K562 (cell line): ENCODE data around the gene THAP8. TPM values are rescaled to one million over a fixed set of nuclear protein-coding genes. Genes with fewer than 3 reads are reported as not detected.
A peak's percentile ranks its signal among the peaks of the same experiment; 100 is the strongest.

Source experiments
- ATAC-seq: fragments of 200-7000 bp; cut with Tn5 transposase; 3 replicates; pipeline ENCODE4 v1.9.1; 2020; ENCODE audit warnings: moderate library complexity
- BruUV-seq: library from RNA; stranded (reverse); fragments of 400-500 nt; replicated peaks from 2 replicates; lab custom pipeline; 2021; lab: Mats Ljungman, UMichigan
- CTCF ChIA-PET: fragments of 300-600 bp; formaldehyde crosslinking; extraction: SDS; loops from one replicate; lab custom pipeline; 2021; ENCODE audit warnings: low intra/inter-chr PET ratio; lab: Yijun Ruan, JAX
- POLR2A ChIA-PET: fragments of 300-600, 350-650 bp; sonication (Branson Sonifier 250); formaldehyde crosslinking; extraction: SDS; loops from one replicate; lab custom pipeline; 2021; ENCODE audit warnings: antibody characterized with exemption, inconsistent platforms; lab: Yijun Ruan, JAX
- DNase-seq, 4 experiments: peaks; one replicate each; pipeline versions ENCODE4 v3.0.0 to v3.0.0-alpha.2; 2011 to 2018; ENCODE audit warnings: low spot score in 3 of 4, mixed read lengths in 3 of 4; ENCODE audit errors: extremely low read depth in 1 of 4
- FAIRE-seq: peaks from 2 replicates; lab custom pipeline; 2011; peaks lifted over from hg19 to GRCh38; lab: Jason Lieb, UNC
- H2AFZ ChIP-seq: 2 replicates; pipeline ENCODE4 v1.6.0; 2011; ENCODE audit warnings: low read depth, low read length, control low read depth, inconsistent platforms
- H3K27ac ChIP-seq: fragments of 200-600 bp; 3 replicates; pipeline ENCODE4 v1.8.0; 2011; ENCODE audit warnings: low read depth, mild to moderate bottlenecking, control low read depth, inconsistent platforms, low read length, moderate library complexity, mixed read lengths; ENCODE audit errors: extremely low read depth
- H3K27me3 ChIP-seq, 2 experiments: fragments of 300-600 bp in 1 of 2; 2 replicates in 1 of 2; 3 replicates in 1 of 2; pipeline versions ENCODE4 v1.6.0 to v1.8.0; 2011; ENCODE audit warnings: inconsistent platforms in 2 of 2, low read length in 2 of 2, mild to moderate bottlenecking in 1 of 2, mixed read lengths in 1 of 2, moderate library complexity in 1 of 2; ENCODE audit not compliant: control insufficient read depth in 2 of 2, insufficient read depth in 2 of 2
- H3K36me3 ChIP-seq: fragments of 300-600 bp; 3 replicates; pipeline ENCODE4 v1.8.0; 2011; ENCODE audit warnings: mild to moderate bottlenecking, low read length, inconsistent platforms; ENCODE audit not compliant: control insufficient read depth, insufficient read depth
- H3K4me1 ChIP-seq, 2 experiments: fragments of 200-600 bp in 1 of 2; replicated peaks in 1 of 2; 2 replicates in 1 of 2; 3 replicates in 1 of 2; pipeline versions ENCODE4 v1.5.1 to v1.8.0; 2011; ENCODE audit warnings: inconsistent platforms in 2 of 2, low read length in 2 of 2, mild to moderate bottlenecking in 1 of 2, mixed read lengths in 1 of 2, moderate library complexity in 1 of 2; ENCODE audit not compliant: control insufficient read depth in 2 of 2, insufficient read depth in 2 of 2
- H3K4me2 ChIP-seq: 2 replicates; pipeline ENCODE4 v1.6.1; 2011; ENCODE audit warnings: low read length, control low read depth, inconsistent platforms, mixed read lengths; ENCODE audit not compliant: insufficient read depth
- H3K4me3 ChIP-seq: fragments of 200-600 bp; sonication (generic), shearing (Covaris generic); 2 replicates; pipeline ENCODE4 v1.5.1; 2016; ENCODE audit warnings: control low read depth, inconsistent platforms
- H3K79me2 ChIP-seq: fragments of 200-600 bp; 3 replicates; pipeline ENCODE4 v1.8.0; 2011; ENCODE audit warnings: low read length, inconsistent platforms; ENCODE audit not compliant: control insufficient read depth, insufficient read depth
- H3K9ac ChIP-seq, 2 experiments: 2 replicates each; pipeline versions ENCODE4 v1.6.0 to v1.6.1; 2011; ENCODE audit warnings: low read depth in 2 of 2, low read length in 2 of 2, control low read depth in 1 of 2, inconsistent platforms in 1 of 2, mild to moderate bottlenecking in 1 of 2, mixed read lengths in 1 of 2; ENCODE audit not compliant: insufficient read depth in 1 of 2
- H3K9me1 ChIP-seq: one replicate; pipeline ENCODE4 v1.6.0; 2011; ENCODE audit warnings: inconsistent platforms, mild to moderate bottlenecking, low read length, moderate library complexity; ENCODE audit not compliant: control insufficient read depth, insufficient read depth
- H3K9me3 ChIP-seq: replicated peaks from 2 replicates; pipeline ENCODE4 v1.5.1; 2011; ENCODE audit warnings: low read depth, low read length, inconsistent platforms; ENCODE audit not compliant: control insufficient read depth, insufficient read depth
- H4K20me1 ChIP-seq: replicated peaks from 2 replicates; pipeline ENCODE4 v1.6.1; 2011; ENCODE audit warnings: low read length, inconsistent platforms, mixed read lengths; ENCODE audit not compliant: control insufficient read depth, insufficient read depth
- DMBX1 ChIP-seq: fragments of 250-450 bp; sonication (Bioruptor Pico); IDR thresholded peaks from 2 replicates; pipeline ENCODE4 v1.8.0; 2022; ENCODE audit warnings: inconsistent platforms, mild to moderate bottlenecking, moderate library complexity, borderline replicate concordance
- HDAC2 ChIP-seq: fragments of 450-650 bp; IDR thresholded peaks from 2 replicates; pipeline ENCODE4 v1.6.1; 2016; ENCODE audit warnings: mild to moderate bottlenecking
- RCOR1 ChIP-seq, 2 experiments: IDR thresholded peaks; 2 replicates each; pipeline ENCODE4 v1.6.1; 2012; ENCODE audit warnings: low read depth in 2 of 2, low read length in 2 of 2, borderline replicate concordance in 1 of 2, improper control_type of control experiment in 1 of 2
- RUNX1 ChIP-seq: sonication (generic); IDR thresholded peaks from 2 replicates; pipeline ENCODE4 v1.6.1; 2016; ENCODE audit warnings: antibody characterized with exemption, low read depth
- SMAD4 ChIP-seq: fragments of 250-450 bp; sonication (Bioruptor Pico); conservative IDR thresholded peaks from 2 replicates; pipeline ENCODE4 v1.8.0; 2021; ENCODE audit warnings: inconsistent platforms, mild to moderate bottlenecking, moderate library complexity
- SMC3 ChIP-seq: conservative IDR thresholded peaks from 2 replicates; pipeline ENCODE4 v1.6.1; 2011; ENCODE audit warnings: low read depth, low read length, improper control_type of control experiment; ENCODE audit not compliant: insufficient read depth
- SNIP1 ChIP-seq: fragments of 450-650 bp; IDR thresholded peaks from 2 replicates; pipeline ENCODE4 v1.7.1; 2017; ENCODE audit warnings: low read depth, mild to moderate bottlenecking
- SUPT5H ChIP-seq: fragments of 450-650 bp; IDR thresholded peaks from 2 replicates; pipeline ENCODE4 v1.6.1; 2016
- TAF7 ChIP-seq: fragments of 450-650 bp; IDR thresholded peaks from 2 replicates; pipeline ENCODE4 v1.6.1; 2016; ENCODE audit warnings: missing genetic modification characterization, missing compliant biosample characterization
- TEAD2 ChIP-seq: fragments of 450-650 bp; IDR thresholded peaks from 2 replicates; pipeline ENCODE4 v1.6.1; 2016; ENCODE audit warnings: missing genetic modification characterization, control low read depth, missing compliant biosample characterization
- XRCC4 ChIP-seq: IDR thresholded peaks from one replicate; pipeline ENCODE4 v1.6.1; 2011; ENCODE audit not compliant: insufficient read depth, insufficient read length; ENCODE audit errors: extremely low read depth
- ZNF41 ChIP-seq: fragments of 250-450 bp; sonication (Bioruptor Pico); conservative IDR thresholded peaks from 2 replicates; pipeline ENCODE4 v1.4.0; 2020; ENCODE audit warnings: mild to moderate bottlenecking
- WGBS: fragments of 100-300 bp; shearing (Covaris generic); methylation state at CpG from one replicate; pipeline ENCODE4 v1.1.6; 2016; ENCODE audit warnings: low coverage, mixed read lengths; ENCODE audit not compliant: insufficient coverage; ENCODE audit errors: missing lambda C conversion rate; 5-methylcytosine and 5-hydroxymethylcytosine counted together
- in situ Hi-C: fragments of 300-500 bp; cut with MboI; formaldehyde crosslinking; loops from 4 replicates; pipeline ENCODE4 v1.15.0; 2018; ENCODE audit warnings: inconsistent platforms, mixed read lengths
- intact Hi-C: fragments of 100-400 bp; cut with micrococcal nuclease; formaldehyde crosslinking; loops from 2 replicates; pipeline ENCODE4 v1.14.2; 2022
- polyA plus RNA-seq, 8 experiments: library from polyadenylated mRNA; depleted of rRNA in 4 of 8; stranded (reverse) in 5 of 8; unstranded in 3 of 8; fragments of >200 nt; fragmentation: Nextera tagmentation in 2 of 8; fragmentation: Illumina TruSeq in 1 of 8; extraction: Ambion mirVana in 2 of 8; extraction: Trizol in 1 of 8; gene quantifications; 2 replicates each; pipeline versions ENCODE4 v1.2.1 to v1.2.3, GENCODE V29; 2011 to 2014; ENCODE audit warnings: inconsistent platforms in 1 of 8, missing spikeins in 1 of 8
- total RNA-seq, 7 experiments: library from RNA; depleted of rRNA in 6 of 7; stranded (reverse); fragments of >200 nt in 6 of 7; fragmentation: Illumina TruSeq in 2 of 7; extraction: Trizol in 2 of 7; gene quantifications; 2 replicates each; pipeline versions ENCODE4 v1.2.1 to v1.2.3, GENCODE V29; 2011 to 2021; ENCODE audit warnings: low replicate concordance in 1 of 7
- TF ChIP-seq, protein P1 (sequence below), 3 experiments: IDR thresholded peaks in 2 of 3; conservative IDR thresholded peaks in 1 of 3; 2 replicates each; pipeline ENCODE4 v1.5.1; 2011 to 2012; ENCODE audit warnings: low read length in 3 of 3, mild to moderate bottlenecking in 3 of 3, control low read depth in 2 of 3, improper control_type of control experiment in 1 of 3, inconsistent platforms in 1 of 3, low read depth in 1 of 3, mixed read lengths in 1 of 3, moderate library complexity in 1 of 3; ENCODE audit not compliant: insufficient read depth in 2 of 3
- TF ChIP-seq, protein P2 (sequence below): sonication (generic); formaldehyde crosslinking; IDR thresholded peaks from 2 replicates; pipeline ENCODE4 v1.8.0; 2022; ENCODE audit warnings: mild to moderate bottlenecking, missing genetic modification reagents
- TF ChIP-seq, protein P3 (sequence below): IDR thresholded peaks from 2 replicates; pipeline ENCODE4 v1.6.1; 2012; ENCODE audit warnings: low read depth, low read length, improper control_type of control experiment, borderline replicate concordance

Gene THAP8
- total and polyA plus RNA-seq, 9 of the 15 experiments (the other 6 are each of a cell fraction or from before 2014, with no cell fraction given): 0.11 to 2.0 (median 0.94) TPM

DNA sequence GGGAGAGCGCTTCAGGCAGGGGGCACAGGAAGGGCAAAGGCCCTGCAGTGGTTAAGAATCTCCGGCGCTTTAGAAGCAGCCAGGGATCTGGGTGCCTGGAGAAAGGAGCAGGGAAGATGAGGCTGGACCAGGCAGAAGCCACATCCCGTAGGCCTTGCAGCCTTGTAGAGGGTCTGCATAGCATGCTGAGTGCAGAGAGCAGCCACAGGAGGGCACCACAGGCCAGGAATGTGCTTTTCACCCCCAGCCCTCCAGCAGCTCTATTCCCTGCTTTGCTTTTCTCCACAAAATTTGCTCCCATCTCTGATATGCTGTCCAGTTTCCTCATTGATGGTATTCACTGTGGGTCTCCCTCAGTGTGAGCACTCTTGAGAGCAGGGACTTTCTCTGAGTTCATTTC lies 6.3 kb upstream of the THAP8 start (continued):
- TF ChIP-seq, protein P1, sequence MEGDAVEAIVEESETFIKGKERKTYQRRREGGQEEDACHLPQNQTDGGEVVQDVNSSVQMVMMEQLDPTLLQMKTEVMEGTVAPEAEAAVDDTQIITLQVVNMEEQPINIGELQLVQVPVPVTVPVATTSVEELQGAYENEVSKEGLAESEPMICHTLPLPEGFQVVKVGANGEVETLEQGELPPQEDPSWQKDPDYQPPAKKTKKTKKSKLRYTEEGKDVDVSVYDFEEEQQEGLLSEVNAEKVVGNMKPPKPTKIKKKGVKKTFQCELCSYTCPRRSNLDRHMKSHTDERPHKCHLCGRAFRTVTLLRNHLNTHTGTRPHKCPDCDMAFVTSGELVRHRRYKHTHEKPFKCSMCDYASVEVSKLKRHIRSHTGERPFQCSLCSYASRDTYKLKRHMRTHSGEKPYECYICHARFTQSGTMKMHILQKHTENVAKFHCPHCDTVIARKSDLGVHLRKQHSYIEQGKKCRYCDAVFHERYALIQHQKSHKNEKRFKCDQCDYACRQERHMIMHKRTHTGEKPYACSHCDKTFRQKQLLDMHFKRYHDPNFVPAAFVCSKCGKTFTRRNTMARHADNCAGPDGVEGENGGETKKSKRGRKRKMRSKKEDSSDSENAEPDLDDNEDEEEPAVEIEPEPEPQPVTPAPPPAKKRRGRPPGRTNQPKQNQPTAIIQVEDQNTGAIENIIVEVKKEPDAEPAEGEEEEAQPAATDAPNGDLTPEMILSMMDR (IDR thresholded peaks at IDR 0.05 in 2 of 3, conservative IDR thresholded peaks at IDR 0.05 in 1 of 3; ENCODE audit: insufficient read depth in 2 of 3, low read depth in 1 of 3, low read length in 3 of 3): peak; percentile 55 to 72 (median 72)
- TF ChIP-seq SMC3: peak; percentile 36; the same call in 1 of the 2 replicates

DNA sequence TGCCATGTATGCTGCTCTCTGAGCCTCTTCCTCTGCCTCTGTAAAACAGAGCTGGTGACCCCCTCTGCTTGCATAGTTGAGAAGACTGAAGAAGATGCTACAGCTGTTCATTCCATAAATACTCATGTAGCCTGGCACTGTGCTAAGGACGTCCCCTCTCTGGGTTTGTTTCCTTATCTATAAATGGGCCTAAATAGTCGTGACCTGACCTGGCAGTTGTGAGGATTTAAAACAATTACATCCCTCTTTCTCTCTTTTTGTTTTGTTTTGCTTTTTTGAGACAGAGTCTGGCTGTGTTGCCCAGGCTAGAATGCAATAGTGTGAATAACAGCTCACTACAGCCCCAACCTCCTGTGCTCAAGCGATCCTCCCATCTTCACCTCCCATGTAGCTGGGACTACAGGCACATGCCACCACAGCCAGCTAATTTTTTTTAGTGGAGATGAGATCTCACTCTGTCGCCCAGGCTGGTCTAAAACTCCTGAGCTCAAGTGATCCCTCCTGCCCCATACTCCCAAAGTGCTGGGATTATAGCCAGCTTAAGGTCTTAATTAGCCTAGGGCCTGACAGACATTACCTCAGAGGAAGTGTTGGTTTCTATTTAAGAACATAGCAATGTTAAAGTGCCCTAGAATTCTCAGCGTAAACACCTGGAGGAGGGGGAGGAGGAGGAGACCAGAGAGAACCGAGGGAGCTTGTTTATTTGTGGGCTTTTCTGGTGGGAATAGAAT lies 5.3 kb upstream of the THAP8 start:
- Histone ChIP-seq H3K27me3 (no peaks in the 10 kb centered on the region), H3K9ac (no peak overlapping the region), H3K4me1 (peaks cover 5 to 13% of the 10 kb centered on the region in 2 experiments; a peak in 3 of 5 replicates), H3K9me1 (no peaks in the 10 kb centered on the region), H3K79me2 (peaks cover 36% of the 10 kb centered on the region), H3K36me3 (peaks cover 68% of the 10 kb centered on the region), H4K20me1 (peaks cover 5% of the 10 kb centered on the region; the same call in 1 of the 2 replicates), H3K4me2 (no peak overlapping the region), H3K9me3 (no peaks in the 10 kb centered on the region), H3K27ac (no peak overlapping the region), H3K4me3 (no peak overlapping the region), H2AFZ (no peak overlapping the region)
- BruUV-seq: no TSS peak
- intact Hi-C loops: no loop called here
- ChIA-PET POLR2A (interaction anchor here (0.6 kb wide), 1 partner anchor 13 kb away, joined by 3 read pairs; no protein-coding TSS in a partner anchor), CTCF (interaction anchor here (1.5 kb wide), 1 partner anchor 112 kb away, joined by 6 read pairs; no protein-coding TSS in a partner anchor)
- FAIRE-seq (no peak), DNase-seq (no peak), ATAC-seq (no peak)
- 81% methylated on average over 6 of the region's 6 CpGs for WGBS
- in situ Hi-C loops: no loop called here
- TF ChIP-seq TEAD2 (no peak), TAF7 (tag) (no peak), ZNF41 (CRISPR knock-in tag) (no peak), DMBX1 (CRISPR knock-in tag) (no peak), SMAD4 (CRISPR knock-in tag) (no peak), RCOR1 (IDR thresholded peaks at IDR 0.05; ENCODE audit: borderline replicate concordance in 1 of 2, low read depth in 2 of 2, low read length in 2 of 2) (no peak), HDAC2 (no peak), XRCC4 (no peak), SUPT5H (no peak), RUNX1 (no peak), SNIP1 (no peak)
- TF ChIP-seq, protein P2, sequence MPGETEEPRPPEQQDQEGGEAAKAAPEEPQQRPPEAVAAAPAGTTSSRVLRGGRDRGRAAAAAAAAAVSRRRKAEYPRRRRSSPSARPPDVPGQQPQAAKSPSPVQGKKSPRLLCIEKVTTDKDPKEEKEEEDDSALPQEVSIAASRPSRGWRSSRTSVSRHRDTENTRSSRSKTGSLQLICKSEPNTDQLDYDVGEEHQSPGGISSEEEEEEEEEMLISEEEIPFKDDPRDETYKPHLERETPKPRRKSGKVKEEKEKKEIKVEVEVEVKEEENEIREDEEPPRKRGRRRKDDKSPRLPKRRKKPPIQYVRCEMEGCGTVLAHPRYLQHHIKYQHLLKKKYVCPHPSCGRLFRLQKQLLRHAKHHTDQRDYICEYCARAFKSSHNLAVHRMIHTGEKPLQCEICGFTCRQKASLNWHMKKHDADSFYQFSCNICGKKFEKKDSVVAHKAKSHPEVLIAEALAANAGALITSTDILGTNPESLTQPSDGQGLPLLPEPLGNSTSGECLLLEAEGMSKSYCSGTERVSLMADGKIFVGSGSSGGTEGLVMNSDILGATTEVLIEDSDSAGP (CRISPR knock-in tag): no peak
- TF ChIP-seq, protein P3, sequence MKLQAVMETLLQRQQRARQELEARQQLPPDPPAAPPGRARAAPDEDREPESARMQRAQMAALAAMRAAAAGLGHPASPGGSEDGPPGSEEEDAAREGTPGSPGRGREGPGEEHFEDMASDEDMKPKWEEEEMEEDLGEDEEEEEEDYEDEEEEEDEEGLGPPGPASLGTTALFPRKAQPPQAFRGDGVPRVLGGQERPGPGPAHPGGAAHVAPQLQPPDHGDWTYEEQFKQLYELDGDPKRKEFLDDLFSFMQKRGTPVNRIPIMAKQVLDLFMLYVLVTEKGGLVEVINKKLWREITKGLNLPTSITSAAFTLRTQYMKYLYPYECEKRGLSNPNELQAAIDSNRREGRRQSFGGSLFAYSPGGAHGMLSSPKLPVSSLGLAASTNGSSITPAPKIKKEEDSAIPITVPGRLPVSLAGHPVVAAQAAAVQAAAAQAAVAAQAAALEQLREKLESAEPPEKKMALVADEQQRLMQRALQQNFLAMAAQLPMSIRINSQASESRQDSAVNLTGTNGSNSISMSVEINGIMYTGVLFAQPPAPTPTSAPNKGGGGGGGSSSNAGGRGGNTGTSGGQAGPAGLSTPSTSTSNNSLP: no peak
